Lower leg skin (tissue), 4 donors: Measurements from ENCODE around the gene MINK1. TPM values are rescaled to one million over a fixed set of nuclear protein-coding genes. Genes with fewer than 3 reads are reported as not detected.

Experiments
- DNase-seq, 2 donors: peaks; one replicate each; pipeline ENCODE4 v3.0.0-alpha.2; 2019; ENCODE audit warnings: low spot score in 2 of 2
- H3K4me3 ChIP-seq: fragments of 200-600 bp; sonication (generic); 2 replicates; pipeline ENCODE4 v1.5.1; 2017; ENCODE audit warnings: mild to moderate bottlenecking, low read depth; ENCODE audit not compliant: poor library complexity, severe bottlenecking
- POLR2A ChIP-seq, 2 donors: fragments of 450-650 bp; IDR thresholded peaks; one replicate each; pipeline ENCODE4 v1.6.1; 2016 to 2017; ENCODE audit warnings: antibody characterized with exemption in 2 of 2, mild to moderate bottlenecking in 1 of 2, moderate library complexity in 1 of 2
- WGBS, 2 donors: methylation state at CpG; one replicate each; pipeline ENCODE4 v1.1.5; 2018; 5-methylcytosine and 5-hydroxymethylcytosine counted together
- intact Hi-C: fragments of 100-400 bp; cut with DNase I; formaldehyde crosslinking; loops from one replicate; pipeline ENCODE4 v1.15.0; 2023; ENCODE audit warnings: low total_unique reads
- total RNA-seq, 4 donors: library from RNA; depleted of rRNA; stranded (reverse); fragments of >200 nt; gene quantifications; one replicate each; pipeline ENCODE4 v1.1.0, GENCODE V29; 2016
- TF ChIP-seq, protein P1 (sequence below), 3 donors: fragments of 450-650 bp; IDR thresholded peaks; one replicate each; pipeline ENCODE4 v1.5.1; 2016; ENCODE audit warnings: antibody characterized with exemption in 3 of 3, mild to moderate bottlenecking in 3 of 3, moderate library complexity in 2 of 3

The MINK1 gene
- total RNA-seq, 4 donors from 2014 or later = 128 to 208 (median 140) TPM

DNA sequence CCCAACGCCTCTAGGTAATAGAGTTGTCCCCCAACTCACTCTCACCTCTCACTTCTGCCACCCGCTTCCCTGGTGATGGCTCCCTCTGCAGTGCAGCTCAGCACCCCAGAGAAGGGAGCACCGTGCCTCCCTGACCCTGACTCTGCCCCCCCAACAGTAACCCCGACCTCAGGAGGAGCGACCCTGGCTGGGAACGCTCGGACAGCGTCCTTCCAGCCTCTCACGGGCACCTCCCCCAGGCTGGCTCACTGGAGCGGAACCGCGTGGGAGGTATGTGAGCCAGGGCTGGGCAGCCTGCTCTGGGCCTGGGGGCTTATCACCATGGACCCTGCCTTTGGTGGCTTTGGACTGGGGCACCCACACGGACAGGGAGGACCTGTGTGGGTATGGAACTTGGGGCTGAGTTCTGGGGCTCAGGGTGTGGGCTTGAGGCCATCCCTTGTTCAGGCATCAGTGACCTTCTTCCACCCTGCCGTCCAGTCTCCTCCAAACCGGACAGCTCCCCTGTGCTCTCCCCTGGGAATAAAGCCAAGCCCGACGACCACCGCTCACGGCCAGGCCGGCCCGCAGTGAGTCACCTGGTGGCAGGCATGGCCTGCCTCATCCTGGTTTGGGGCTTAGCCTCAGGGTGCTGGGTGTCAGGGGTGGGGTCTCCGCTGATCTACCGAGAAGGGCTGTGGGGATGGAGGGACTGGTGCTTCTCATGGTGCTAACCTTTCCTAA, 59.5 kb downstream of the MINK1 start:
- intact Hi-C loops = no loop called here
- H3K4me3 ChIP-seq = no peak overlapping the region
- TF ChIP-seq, protein P1, sequence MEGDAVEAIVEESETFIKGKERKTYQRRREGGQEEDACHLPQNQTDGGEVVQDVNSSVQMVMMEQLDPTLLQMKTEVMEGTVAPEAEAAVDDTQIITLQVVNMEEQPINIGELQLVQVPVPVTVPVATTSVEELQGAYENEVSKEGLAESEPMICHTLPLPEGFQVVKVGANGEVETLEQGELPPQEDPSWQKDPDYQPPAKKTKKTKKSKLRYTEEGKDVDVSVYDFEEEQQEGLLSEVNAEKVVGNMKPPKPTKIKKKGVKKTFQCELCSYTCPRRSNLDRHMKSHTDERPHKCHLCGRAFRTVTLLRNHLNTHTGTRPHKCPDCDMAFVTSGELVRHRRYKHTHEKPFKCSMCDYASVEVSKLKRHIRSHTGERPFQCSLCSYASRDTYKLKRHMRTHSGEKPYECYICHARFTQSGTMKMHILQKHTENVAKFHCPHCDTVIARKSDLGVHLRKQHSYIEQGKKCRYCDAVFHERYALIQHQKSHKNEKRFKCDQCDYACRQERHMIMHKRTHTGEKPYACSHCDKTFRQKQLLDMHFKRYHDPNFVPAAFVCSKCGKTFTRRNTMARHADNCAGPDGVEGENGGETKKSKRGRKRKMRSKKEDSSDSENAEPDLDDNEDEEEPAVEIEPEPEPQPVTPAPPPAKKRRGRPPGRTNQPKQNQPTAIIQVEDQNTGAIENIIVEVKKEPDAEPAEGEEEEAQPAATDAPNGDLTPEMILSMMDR (IDR thresholded peaks at IDR 0.05) = no peak
- TF ChIP-seq POLR2A (IDR thresholded peaks at IDR 0.05) = no peak
- no peak for DNase-seq
- WGBS, 2 donors = 81 to 87% methylated on average over 14 to 21 of the region's 23 CpGs

DNA sequence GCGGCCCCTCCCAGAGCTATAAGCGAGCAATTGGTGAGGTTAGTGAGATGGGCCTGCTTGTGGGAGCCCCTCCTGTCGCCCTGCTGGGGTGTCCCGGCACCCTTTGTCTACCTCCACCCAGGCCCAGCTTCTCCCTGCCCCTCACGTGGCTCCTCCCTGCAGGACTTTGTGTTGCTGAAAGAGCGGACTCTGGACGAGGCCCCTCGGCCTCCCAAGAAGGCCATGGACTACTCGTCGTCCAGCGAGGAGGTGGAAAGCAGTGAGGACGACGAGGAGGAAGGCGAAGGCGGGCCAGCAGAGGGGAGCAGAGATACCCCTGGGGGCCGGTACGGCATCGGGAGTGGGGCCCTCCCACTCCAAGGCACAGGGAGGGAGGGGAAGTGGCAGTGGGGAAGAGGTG, 60.1 kb downstream of the MINK1 start:
- 88 to 89% methylated on average over 18 of the region's 18 CpGs for WGBS, 2 donors
- TF ChIP-seq, protein P1 (IDR thresholded peaks at IDR 0.05) = no peak
- no peak for TF ChIP-seq POLR2A (IDR thresholded peaks at IDR 0.05)
- H3K4me3 ChIP-seq = no peak overlapping the region
- no peak for DNase-seq
- intact Hi-C loops = no loop called here

DNA sequence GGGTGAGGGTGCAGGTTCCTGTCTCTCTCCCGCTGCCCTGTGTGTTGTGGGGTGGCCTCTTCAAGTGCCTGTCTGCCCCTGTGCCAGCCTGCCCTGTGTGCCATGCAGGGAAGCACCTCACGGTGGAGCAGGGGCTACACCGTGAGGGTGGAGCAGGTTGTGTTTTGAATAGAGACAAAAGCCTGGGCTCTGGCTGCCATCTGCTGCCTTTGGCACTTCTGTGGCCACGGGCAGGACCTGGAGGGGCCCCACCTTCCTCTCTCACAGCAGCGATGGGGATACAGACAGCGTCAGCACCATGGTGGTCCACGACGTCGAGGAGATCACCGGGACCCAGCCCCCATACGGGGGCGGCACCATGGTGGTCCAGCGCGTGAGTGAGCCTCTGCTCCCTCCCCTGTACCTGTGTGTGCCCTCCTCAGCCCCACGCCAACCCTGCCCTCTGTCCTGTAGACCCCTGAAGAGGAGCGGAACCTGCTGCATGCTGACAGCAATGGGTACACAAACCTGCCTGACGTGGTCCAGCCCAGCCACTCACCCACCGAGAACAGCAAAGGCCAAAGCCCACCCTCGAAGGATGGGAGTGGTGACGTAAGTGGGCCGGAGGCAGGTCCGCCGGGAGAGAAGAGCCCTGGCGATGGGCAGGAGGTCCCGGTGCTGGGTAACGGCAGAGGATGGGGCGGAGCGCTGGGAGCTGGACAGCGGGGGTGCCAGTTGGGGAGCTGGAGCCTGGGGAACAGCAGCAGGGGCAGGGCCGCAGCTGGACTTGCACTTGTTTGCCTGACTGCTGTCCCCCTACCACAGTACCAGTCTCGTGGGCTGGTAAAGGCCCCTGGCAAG, 60.8 kb downstream of the MINK1 start:
- TF ChIP-seq POLR2A (IDR thresholded peaks at IDR 0.05) = no peak
- TF ChIP-seq, protein P1 (IDR thresholded peaks at IDR 0.05) = no peak
- no peak overlapping the region for H3K4me3 ChIP-seq
- WGBS, 2 donors = 84 to 89% methylated on average over 31 of the region's 31 CpGs
- no peak for DNase-seq
- intact Hi-C loops = no loop called here

DNA sequence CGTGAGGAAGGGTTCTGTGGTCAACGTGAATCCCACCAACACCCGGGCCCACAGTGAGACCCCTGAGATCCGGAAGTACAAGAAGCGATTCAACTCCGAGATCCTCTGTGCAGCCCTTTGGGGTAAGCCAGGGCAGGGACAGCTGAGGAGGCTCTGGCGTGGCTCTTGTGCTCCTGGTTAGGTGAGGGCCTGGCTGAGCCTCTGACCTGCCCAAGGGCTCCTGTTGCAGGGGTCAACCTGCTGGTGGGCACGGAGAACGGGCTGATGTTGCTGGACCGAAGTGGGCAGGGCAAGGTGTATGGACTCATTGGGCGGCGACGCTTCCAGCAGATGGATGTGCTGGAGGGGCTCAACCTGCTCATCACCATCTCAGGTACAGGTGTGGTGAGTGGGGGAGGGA, 62.0 kb downstream of the MINK1 start:
- no peak overlapping the region for H3K4me3 ChIP-seq
- WGBS, 2 donors = 90 to 94% methylated on average over 5 to 13 of the region's 13 CpGs
- no peak for DNase-seq
- TF ChIP-seq, protein P1 (IDR thresholded peaks at IDR 0.05) = no peak
- no peak for TF ChIP-seq POLR2A (IDR thresholded peaks at IDR 0.05)
- intact Hi-C loops = no loop called here

DNA sequence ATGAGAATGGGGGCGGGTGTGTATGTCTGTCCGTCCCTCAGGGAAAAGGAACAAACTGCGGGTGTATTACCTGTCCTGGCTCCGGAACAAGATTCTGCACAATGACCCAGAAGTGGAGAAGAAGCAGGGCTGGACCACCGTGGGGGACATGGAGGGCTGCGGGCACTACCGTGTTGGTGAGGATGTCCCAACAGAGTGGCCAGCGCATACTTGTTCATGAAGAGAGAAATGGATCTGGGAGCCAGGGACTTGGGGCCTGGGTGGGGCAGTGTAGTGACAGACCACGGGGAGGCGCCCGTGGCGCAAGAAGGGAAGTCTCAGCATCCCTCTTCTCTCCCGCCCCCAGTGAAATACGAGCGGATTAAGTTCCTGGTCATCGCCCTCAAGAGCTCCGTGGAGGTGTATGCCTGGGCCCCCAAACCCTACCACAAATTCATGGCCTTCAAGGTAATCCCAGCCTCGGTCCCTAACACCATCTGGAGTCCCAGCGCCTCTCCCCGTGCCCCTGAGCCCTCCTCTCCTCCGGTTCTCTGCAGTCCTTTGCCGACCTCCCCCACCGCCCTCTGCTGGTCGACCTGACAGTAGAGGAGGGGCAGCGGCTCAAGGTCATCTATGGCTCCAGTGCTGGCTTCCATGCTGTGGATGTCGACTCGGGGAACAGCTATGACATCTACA, 62.7 kb downstream of the MINK1 start:
- TF ChIP-seq, protein P1 (IDR thresholded peaks at IDR 0.05) = no peak
- no peak for TF ChIP-seq POLR2A (IDR thresholded peaks at IDR 0.05)
- DNase-seq = no peak
- intact Hi-C loops = no loop called here
- WGBS, 2 donors = 69 to 73% methylated on average over 26 to 27 of the region's 27 CpGs
- H3K4me3 ChIP-seq = no peak overlapping the region
